HepG2 (cell line): ENCODE measurements around the gene PIM1. TPM values are rescaled to one million over a fixed set of nuclear protein-coding genes. Genes with fewer than 3 reads are reported as not detected.

Experiments
- CHCHD3 ChIP-seq: sonication (generic); formaldehyde crosslinking; IDR thresholded peaks from 2 replicates; pipeline ENCODE4 v1.8.0; 2022; ENCODE audit warnings: mild to moderate bottlenecking, missing genetic modification reagents, moderate library complexity
- CREM ChIP-seq, 2 experiments: sonication (generic) in 1 of 2; formaldehyde crosslinking in 1 of 2; IDR thresholded peaks; 2 replicates each; pipeline versions ENCODE4 v1.4.0 to v1.6.1; 2016 to 2020; ENCODE audit warnings: antibody characterized with exemption in 1 of 2, mild to moderate bottlenecking in 1 of 2, missing genetic modification reagents in 1 of 2
- ERF ChIP-seq: IDR thresholded peaks from 2 replicates; pipeline ENCODE4 v1.6.1; 2018; ENCODE audit warnings: missing biosample characterization, missing genetic modification reagents
- FOXK1 ChIP-seq: sonication (generic); formaldehyde crosslinking; IDR thresholded peaks from 2 replicates; pipeline ENCODE4 v1.4.0; 2020; ENCODE audit warnings: low read depth, missing genetic modification reagents, borderline replicate concordance
- HNF4G ChIP-seq, 2 experiments: sonication (generic) in 1 of 2; formaldehyde crosslinking in 1 of 2; IDR thresholded peaks; 2 replicates each; pipeline versions ENCODE4 v1.4.0 to v1.6.1; 2011 to 2020; ENCODE audit warnings: borderline replicate concordance in 2 of 2, low read depth in 2 of 2, mild to moderate bottlenecking in 2 of 2, low read length in 1 of 2, missing genetic modification reagents in 1 of 2, moderate library complexity in 1 of 2
- MXD1 ChIP-seq: sonication (generic); formaldehyde crosslinking; IDR thresholded peaks from 2 replicates; pipeline ENCODE4 v1.4.0; 2020; ENCODE audit warnings: mild to moderate bottlenecking, missing genetic modification reagents
- MZF1 ChIP-seq: sonication (generic); formaldehyde crosslinking; IDR thresholded peaks from 2 replicates; pipeline ENCODE4 v1.8.1; 2023; ENCODE audit warnings: mild to moderate bottlenecking, missing genetic modification reagents, borderline replicate concordance
- RXRB ChIP-seq: IDR thresholded peaks from 2 replicates; pipeline ENCODE4 v1.6.1; 2016; ENCODE audit warnings: borderline replicate concordance, missing genetic modification reagents, missing compliant biosample characterization
- TEAD2 ChIP-seq: sonication (generic); formaldehyde crosslinking; IDR thresholded peaks from 2 replicates; pipeline ENCODE4 v1.9.0; 2021; ENCODE audit warnings: missing genetic modification reagents
- ZNF224 ChIP-seq: sonication (generic); formaldehyde crosslinking; IDR thresholded peaks from 2 replicates; pipeline ENCODE4 v1.5.0; 2020; ENCODE audit warnings: mild to moderate bottlenecking, missing genetic modification reagents
- ZNF318 ChIP-seq: sonication (generic); formaldehyde crosslinking; IDR thresholded peaks from 2 replicates; pipeline ENCODE4 v1.4.0; 2020; ENCODE audit warnings: mild to moderate bottlenecking, missing genetic modification reagents
- ZNF337 ChIP-seq: sonication (generic); formaldehyde crosslinking; IDR thresholded peaks from 2 replicates; pipeline ENCODE4 v1.5.1; 2020; ENCODE audit warnings: missing genetic modification reagents, low read depth, mild to moderate bottlenecking, borderline replicate concordance
- ZNF605 ChIP-seq: sonication (generic); formaldehyde crosslinking; IDR thresholded peaks from 2 replicates; pipeline ENCODE4 v1.8.0; 2022; ENCODE audit warnings: mild to moderate bottlenecking, missing genetic modification reagents
- ZNF674 ChIP-seq: sonication (generic); formaldehyde crosslinking; IDR thresholded peaks from 2 replicates; pipeline ENCODE4 v1.5.0; 2020; ENCODE audit warnings: low read depth, mild to moderate bottlenecking, missing genetic modification reagents
- ZNF766 ChIP-seq: sonication (generic); formaldehyde crosslinking; IDR thresholded peaks from 2 replicates; pipeline ENCODE4 v1.5.0; 2020; ENCODE audit warnings: missing genetic modification reagents, borderline replicate concordance
- polyA plus RNA-seq, 8 experiments: library from polyadenylated mRNA; depleted of rRNA in 3 of 8; stranded (reverse) in 7 of 8; unstranded in 1 of 8; fragments of >200 nt; fragmentation: Illumina TruSeq in 4 of 8; extraction: Trizol in 4 of 8; gene quantifications; 2 replicates each; pipeline versions ENCODE4 v1.2.1 to v1.2.3, GENCODE V29; 2011 to 2016; ENCODE audit warnings: low read depth in 4 of 8, missing spikeins in 1 of 8, mixed read lengths in 1 of 8; ENCODE audit not compliant: insufficient read depth in 1 of 8
- total RNA-seq, 5 experiments: library from RNA; depleted of rRNA; stranded (reverse); fragments of >200 nt; fragmentation: Illumina TruSeq; extraction: Trizol; gene quantifications; 2 replicates each; pipeline ENCODE4 v1.2.3, GENCODE V29; 2016; ENCODE audit warnings: low read depth in 1 of 5
- TF ChIP-seq, protein P1 (sequence below): sonication (generic); formaldehyde crosslinking; IDR thresholded peaks from 2 replicates; pipeline ENCODE4 v1.4.0; 2020; ENCODE audit warnings: missing genetic modification reagents
- TF ChIP-seq, protein P2 (sequence below): sonication (generic); formaldehyde crosslinking; IDR thresholded peaks from 2 replicates; pipeline ENCODE4 v1.4.0; 2020; ENCODE audit warnings: missing genetic modification reagents

Gene PIM1
- total and polyA plus RNA-seq, 2 of the 13 experiments (the other 11 are each of a cell fraction or from before 2014, with no cell fraction given), result 29.4 to 117 TPM

- TF ChIP-seq HNF4G (IDR thresholded peaks at IDR 0.05; ENCODE audit: borderline replicate concordance, low read depth, low read length), result no peak
- TF ChIP-seq HNF4G (CRISPR knock-in tag; IDR thresholded peaks at IDR 0.05; ENCODE audit: borderline replicate concordance, low read depth), result no peak
- no peak; the same call in 1 of the 2 replicates for TF ChIP-seq ZNF337 (CRISPR knock-in tag)
- TF ChIP-seq ERF (CRISPR knock-in tag), result 0 out of 2 replicates have a peak, but pooled peaks have one; percentile 15
- TF ChIP-seq RXRB (CRISPR knock-in tag), result peak; percentile 10; the same call in 1 of the 2 replicates
- TF ChIP-seq CREM (IDR thresholded peaks at IDR 0.05), result no peak
- no peak for TF ChIP-seq CREM (CRISPR knock-in tag; IDR thresholded peaks at IDR 0.05)
- no peak for TF ChIP-seq FOXK1 (CRISPR knock-in tag)
- peak; percentile 76; the same call in 1 of the 2 replicates for TF ChIP-seq ZNF766 (CRISPR knock-in tag)
- TF ChIP-seq, protein P1, sequence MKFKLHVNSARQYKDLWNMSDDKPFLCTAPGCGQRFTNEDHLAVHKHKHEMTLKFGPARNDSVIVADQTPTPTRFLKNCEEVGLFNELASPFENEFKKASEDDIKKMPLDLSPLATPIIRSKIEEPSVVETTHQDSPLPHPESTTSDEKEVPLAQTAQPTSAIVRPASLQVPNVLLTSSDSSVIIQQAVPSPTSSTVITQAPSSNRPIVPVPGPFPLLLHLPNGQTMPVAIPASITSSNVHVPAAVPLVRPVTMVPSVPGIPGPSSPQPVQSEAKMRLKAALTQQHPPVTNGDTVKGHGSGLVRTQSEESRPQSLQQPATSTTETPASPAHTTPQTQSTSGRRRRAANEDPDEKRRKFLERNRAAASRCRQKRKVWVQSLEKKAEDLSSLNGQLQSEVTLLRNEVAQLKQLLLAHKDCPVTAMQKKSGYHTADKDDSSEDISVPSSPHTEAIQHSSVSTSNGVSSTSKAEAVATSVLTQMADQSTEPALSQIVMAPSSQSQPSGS (CRISPR knock-in tag), result 0 out of 2 replicates have a peak, but pooled peaks have one; percentile 22
- no peak for TF ChIP-seq ZNF674 (CRISPR knock-in tag)
- TF ChIP-seq, protein P2, sequence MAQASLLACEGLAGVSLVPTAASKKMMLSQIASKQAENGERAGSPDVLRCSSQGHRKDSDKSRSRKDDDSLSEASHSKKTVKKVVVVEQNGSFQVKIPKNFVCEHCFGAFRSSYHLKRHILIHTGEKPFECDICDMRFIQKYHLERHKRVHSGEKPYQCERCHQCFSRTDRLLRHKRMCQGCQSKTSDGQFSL (CRISPR knock-in tag), result peak; percentile 80; the same call in 1 of the 2 replicates
- no peak for TF ChIP-seq MZF1 (CRISPR knock-in tag)
- no peak for TF ChIP-seq ZNF318 (CRISPR knock-in tag)
- TF ChIP-seq ZNF605 (CRISPR knock-in tag), result peak; percentile 79; the same call in 1 of the 2 replicates
- TF ChIP-seq MXD1 (CRISPR knock-in tag), result peak; percentile 58
- TF ChIP-seq TEAD2 (CRISPR knock-in tag), result no peak
- no peak for TF ChIP-seq ZNF224
- no peak for TF ChIP-seq CHCHD3
These were observed 52.4 kb downstream of the PIM1 start (continued) for GRCh38 chr6:37222125-37222967.
